ENCODE data around the gene ARID3B. TPM values are rescaled to one million over a fixed set of nuclear protein-coding genes. Genes with fewer than 3 reads are reported as not detected.

ARID3B gene
- total and polyA plus RNA-seq, 2 of the 13 experiments (the other 11 are each of a cell fraction or from before 2014, with no cell fraction given): 5.3 to 12.8 TPM

GRCh38 chr15:74620636-74621545 is 79.9 kb downstream of the ARID3B start (continued):
- TF ChIP-seq ZNF280B (CRISPR knock-in tag; IDR thresholded peaks at IDR 0.05; ENCODE audit: borderline replicate concordance) (peak; percentile 35; the same call in 1 of the 2 replicates), MTF1 (CRISPR knock-in tag; IDR thresholded peaks at IDR 0.05) (no peak), ONECUT2 (CRISPR knock-in tag; IDR thresholded peaks at IDR 0.05) (peak; percentile 90), TEAD3 (CRISPR knock-in tag; optimal IDR thresholded peaks at IDR 0.05; ENCODE audit: borderline replicate concordance) (peak; percentile 70), HNF4G (IDR thresholded peaks at IDR 0.05; ENCODE audit: borderline replicate concordance, low read depth, low read length) (no peak), HNF4G (CRISPR knock-in tag; IDR thresholded peaks at IDR 0.05; ENCODE audit: borderline replicate concordance, low read depth) (no peak), EED (CRISPR knock-in tag; IDR thresholded peaks at IDR 0.05) (no peak), NFRKB (IDR thresholded peaks at IDR 0.05) (no peak), ZNF318 (CRISPR knock-in tag; IDR thresholded peaks at IDR 0.05) (no peak), ZBTB37 (CRISPR knock-in tag; IDR thresholded peaks at IDR 0.05) (no peak), ZNF331 (CRISPR knock-in tag; IDR thresholded peaks at IDR 0.05) (0 out of 2 replicates have a peak, but pooled peaks have one; percentile 57), BATF2 (CRISPR knock-in tag; IDR thresholded peaks at IDR 0.05) (no peak), ZNF790 (CRISPR knock-in tag; IDR thresholded peaks at IDR 0.05; ENCODE audit: borderline replicate concordance) (no peak), ARNTL (CRISPR knock-in tag; IDR thresholded peaks at IDR 0.05) (no peak), BHLHE40 (IDR thresholded peaks at IDR 0.05; ENCODE audit: low read length) (no peak), MTA3 (CRISPR knock-in tag; IDR thresholded peaks at IDR 0.05) (no peak), ZNF567 (CRISPR knock-in tag; IDR thresholded peaks at IDR 0.05; ENCODE audit: borderline replicate concordance) (0 out of 2 replicates have a peak, but pooled peaks have one; percentile 21)

Measured in HepG2 (cell line).